NCI-H345 (cell line): ENCODE data around the gene TOX2.

Experiments
- DNase-seq: peaks from one replicate; lab custom pipeline; 2025; lab: John Stamatoyannopoulos, UW

Gene TOX2

GRCh38 chr20:43957392-43957791 is 42.7 kb downstream of the TOX2 start:
- DNase-seq = no peak

DNA sequence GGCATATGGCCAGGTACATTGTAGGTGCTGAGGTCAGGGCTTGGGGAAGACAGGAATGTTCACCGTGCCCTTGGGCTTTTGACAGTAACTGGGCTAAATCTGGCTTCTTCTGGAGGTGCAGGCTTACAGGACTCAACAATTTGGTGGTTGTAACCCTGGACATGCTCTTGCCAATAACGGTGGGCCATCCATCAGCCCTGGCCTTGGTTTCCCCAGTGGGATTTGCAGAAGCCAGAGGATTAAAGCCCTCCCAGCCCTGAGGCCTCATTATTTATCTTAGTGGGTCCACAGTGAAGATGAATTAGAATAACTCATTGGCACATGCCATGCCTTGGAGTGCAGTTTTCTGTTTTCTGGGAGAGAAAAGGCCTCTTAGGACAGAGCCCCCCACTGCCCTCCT is 44.0 kb downstream of the TOX2 start:
- no peak for DNase-seq

- peak; percentile 36 for DNase-seq
Observed at GRCh38 chr20:43959079-43959919, 44.6 kb downstream of the TOX2 start.

DNA sequence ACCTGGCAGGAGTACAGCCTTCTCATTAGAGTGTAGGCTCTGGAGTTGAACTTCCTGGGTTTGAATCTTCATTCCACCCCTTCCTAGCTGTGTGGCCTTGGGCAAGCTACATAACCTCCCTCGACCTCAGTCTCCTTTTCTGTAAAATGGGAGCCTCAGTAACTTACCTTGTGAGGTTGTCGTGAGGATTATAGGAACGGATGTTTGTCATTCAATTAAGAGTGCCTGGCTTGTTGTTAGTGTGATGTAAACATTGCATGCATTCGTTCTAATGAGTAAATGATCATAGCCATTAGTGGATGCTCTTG is 45.2 kb downstream of the TOX2 start:
- no peak for DNase-seq

- DNase-seq = no peak
Observed at GRCh38 chr20:43960231-43960630, 45.6 kb downstream of the TOX2 start.

DNA sequence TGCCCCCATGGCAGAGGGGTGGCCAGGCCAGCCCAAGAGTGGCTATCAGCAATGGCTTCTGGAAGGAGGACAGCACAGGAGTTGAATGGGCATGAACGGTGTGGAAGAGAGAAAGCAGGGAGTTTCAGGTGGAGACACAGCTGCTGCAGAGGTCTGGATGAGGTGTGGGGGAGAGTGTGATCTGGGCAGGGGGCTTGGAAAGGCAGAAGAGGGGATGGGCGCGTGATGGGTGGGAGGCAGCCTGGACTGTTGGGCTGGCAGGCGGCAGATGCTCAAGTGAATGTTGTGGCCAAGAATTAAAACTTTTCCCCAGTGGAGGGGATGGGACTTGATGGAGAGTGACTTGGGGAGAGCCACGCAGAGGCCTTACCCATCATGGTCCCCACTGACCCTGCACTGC is 46.5 kb downstream of the TOX2 start:
- no peak for DNase-seq

DNA sequence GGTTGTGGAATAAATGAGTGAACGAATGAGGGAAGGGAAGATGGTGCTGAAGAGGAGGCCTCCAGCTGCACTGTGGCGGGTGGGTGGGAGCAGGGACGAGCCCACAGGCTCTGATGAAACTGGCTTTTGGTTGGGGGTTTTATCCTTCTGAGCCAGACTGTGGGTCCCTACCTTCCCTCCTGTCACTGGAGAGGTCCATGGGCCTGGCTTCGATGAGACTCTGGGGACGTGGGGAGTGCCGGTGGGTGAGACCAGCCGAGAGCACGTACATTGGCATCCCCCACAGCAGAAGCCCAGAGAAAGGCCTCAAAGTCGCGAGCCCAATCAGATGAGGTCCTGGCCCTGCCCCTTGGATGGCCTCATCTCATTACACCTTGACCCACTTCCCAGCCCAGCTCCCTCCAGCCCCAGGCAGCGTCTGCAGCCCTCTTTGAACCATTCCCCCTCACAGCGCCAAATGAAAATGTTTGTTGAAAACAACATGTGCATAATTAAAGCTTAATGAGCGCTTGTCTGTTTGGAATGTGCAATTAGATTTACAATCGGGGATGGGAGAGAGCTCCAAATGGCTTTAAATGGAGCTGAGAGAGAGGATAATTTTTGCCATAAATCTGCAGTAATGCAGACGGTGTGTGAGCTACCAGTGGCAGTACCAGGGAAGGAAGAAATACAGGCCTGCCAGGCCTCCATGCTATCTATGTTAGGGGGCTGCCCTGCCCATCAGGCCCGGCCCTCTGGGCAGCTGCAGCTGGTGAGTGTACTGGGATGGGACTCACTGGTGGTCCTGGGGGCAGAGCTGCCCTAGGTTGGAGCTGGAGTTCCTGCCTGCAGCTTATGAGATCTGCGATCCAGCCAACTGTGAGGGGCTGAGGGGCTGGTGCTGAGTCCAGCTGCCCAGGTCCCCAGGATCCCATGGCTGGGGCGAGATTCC is 47.2 kb downstream of the TOX2 start:
- no peak for DNase-seq

DNA sequence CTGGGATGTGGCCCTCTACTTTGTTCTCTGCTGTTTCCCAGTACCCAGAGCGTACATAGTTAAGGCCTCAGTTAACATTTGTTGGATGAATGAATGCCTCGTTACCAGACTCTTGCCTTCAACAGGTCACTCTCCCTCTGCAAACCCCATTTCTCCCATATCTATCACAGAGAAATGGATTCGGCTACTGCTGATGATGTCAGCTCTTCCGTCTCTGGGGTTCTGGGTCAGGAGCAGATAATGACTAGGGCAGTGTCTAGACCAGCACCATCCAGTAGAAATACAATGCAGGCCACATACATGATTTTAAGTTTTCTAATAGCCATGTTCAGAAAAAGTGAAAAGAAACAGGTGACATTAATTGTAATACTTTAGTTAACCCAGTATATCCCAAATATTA is 47.9 kb downstream of the TOX2 start:
- DNase-seq = no peak

GRCh38 chr20:43963233-43963632 is 48.6 kb downstream of the TOX2 start:
- no peak for DNase-seq

GRCh38 chr20:43963872-43964791 is 49.5 kb downstream of the TOX2 start:
- peak; percentile 17 for DNase-seq

- no peak for DNase-seq
Observed at GRCh38 chr20:43968341-43969000, 53.8 kb downstream of the TOX2 start.

- DNase-seq = no peak
Observed at GRCh38 chr20:43969028-43969447, 54.4 kb downstream of the TOX2 start.

GRCh38 chr20:43969501-43970182 is 55.0 kb downstream of the TOX2 start:
- peak; percentile 28 for DNase-seq

DNA sequence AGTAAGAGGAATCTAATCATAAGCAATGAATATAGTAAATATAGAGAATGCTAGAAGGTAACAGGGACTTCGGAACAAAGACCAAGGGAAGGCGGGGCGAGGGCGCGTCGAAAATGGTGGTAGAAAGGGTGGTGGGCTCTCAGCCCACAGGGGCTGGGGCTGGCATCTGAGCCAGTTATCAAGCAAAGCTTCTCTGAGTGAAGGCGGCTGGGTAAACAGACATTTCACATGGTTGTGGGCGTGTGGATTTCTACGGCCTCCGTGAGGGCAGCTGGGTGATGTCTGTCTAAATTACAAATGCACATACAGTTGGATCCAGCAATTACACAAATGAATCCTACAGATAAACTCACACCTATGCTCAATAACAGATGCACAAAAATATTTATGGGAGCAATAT is 56.6 kb downstream of the TOX2 start:
- DNase-seq = no peak

- no peak for DNase-seq
Observed at GRCh38 chr20:43972051-43972450, 57.4 kb downstream of the TOX2 start.

DNA sequence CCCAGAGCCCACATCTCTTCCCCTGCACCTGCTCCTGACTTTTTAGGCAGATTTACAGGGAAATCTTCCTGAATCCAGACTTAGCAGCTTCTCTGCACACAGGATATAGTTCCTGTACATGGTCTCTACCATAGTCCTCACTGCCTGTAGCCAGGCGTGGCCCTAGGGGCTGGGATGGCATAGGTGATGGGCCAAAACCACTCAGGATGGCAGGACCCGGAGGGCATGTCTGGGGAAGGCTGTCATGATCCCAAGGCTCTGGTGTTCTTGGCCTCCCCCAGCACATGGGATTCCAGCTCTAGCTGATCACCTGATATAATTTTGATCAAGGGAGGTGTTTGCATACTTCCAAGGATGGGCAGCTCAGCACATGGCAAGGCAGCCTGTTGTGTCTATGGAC is 58.0 kb downstream of the TOX2 start:
- DNase-seq = no peak

DNA sequence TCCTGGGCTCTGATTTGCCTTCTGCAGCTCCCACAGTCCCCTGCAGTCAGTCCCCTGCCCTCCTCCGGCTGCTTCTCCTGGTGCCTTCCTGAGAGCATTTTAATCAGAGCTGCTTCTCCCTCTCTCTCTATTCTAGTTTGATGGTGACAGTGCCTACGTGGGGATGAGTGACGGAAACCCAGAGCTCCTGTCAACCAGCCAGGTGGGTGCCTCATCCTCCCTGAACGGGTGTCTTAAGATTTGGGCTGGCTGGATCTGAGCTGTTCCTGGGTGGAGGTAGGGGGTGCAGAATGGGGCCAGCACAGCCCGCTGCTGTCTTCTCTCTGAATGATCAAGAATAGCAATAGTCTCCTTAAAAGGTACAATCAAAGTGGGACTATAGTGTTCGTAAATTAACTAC is 58.6 kb downstream of the TOX2 start:
- no peak for DNase-seq

GRCh38 chr20:43973671-43974450 is 59.2 kb downstream of the TOX2 start:
- no peak for DNase-seq

DNA sequence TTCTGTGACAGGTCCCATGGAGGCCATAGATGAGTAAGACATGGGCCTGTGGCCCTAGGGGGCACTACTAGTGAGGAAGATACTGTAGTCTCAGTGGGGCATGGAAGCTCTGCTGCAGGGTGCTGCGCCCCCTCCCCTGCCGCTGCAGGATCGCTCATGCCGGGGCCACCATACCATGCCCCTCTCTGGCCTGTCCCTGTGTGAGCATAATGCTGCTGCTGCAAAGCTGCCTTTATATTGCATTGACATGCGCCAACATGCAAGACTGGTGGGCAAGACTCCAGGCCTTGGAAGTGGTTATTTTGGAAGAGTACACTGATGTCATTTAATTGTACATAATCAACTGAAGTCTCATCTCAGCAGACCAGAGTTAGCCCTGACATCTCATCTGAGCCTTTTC is 60.0 kb downstream of the TOX2 start:
- DNase-seq = no peak

DNA sequence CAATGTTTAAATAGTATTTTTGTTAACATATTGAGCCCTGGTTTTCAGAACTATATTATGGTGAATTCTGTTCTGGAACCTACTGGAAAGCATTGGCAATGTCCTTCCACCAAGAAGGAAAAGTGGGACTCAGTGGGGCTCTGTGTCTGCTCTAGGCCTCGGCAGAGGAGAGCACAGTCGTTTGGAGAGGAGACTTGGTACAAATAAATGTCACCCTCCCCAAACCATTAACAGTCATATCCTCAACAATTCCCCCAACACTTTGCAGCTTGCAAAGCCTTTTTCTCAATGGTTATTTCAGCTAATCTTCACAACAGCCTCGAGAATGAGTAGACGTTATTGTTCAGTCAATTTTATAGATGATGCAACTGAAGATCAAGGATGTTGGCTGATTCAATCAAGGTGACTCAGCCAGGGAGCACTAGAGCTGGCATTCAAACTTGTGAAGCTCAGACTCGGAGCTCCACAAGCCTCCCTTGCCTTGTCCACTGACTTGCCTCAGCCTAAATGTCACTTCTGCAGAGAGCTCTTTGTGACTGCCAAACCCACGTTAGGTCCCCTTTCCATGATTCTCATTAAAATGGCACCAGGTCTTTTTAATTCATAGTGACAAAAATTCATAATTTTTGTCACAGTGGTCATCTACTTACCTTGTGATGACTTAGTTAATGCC is 60.6 kb downstream of the TOX2 start:
- no peak for DNase-seq
